Measurements from ENCODE around the gene CWC22.
"Not testable (repeated sequence)": the region's sequence is repeated elsewhere in the genome, so short reads cannot be mapped to it uniquely, and the experiment has no call there.

Gene CWC22

DNA sequence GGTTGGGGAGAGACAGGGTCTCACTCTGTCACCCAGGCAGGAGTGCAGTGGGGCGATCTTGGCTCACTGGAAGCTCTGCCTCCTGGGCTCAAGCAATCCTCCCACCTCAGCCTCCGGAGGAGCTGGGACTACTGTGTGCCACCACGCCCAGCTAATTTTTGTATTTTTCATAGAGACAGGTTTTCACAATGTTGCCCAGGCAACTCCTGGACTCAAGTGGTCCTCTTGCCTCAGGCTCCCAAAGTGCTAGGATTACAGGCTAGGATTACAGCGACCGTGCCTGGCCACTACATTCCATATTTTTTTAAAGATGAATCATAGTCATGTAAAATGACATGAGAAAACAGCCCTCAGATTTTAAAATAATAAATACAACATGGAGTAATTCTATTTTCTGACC lies 32.3 kb downstream of the CWC22 start:
- TF ChIP-seq CTCF (IDR thresholded peaks at IDR 0.05; ENCODE audit: borderline replicate concordance, insufficient read depth, low read depth, low read length) = no peak
- H3K4me3 ChIP-seq (ENCODE audit: low read depth, low read length) = no peak overlapping the region

GRCh38 chr2:179966778-179967394 lies 40.2 kb downstream of the CWC22 start:
- no peak overlapping the region for H3K4me3 ChIP-seq (ENCODE audit: low read depth, low read length)
- no peak for TF ChIP-seq CTCF (IDR thresholded peaks at IDR 0.05; ENCODE audit: borderline replicate concordance, insufficient read depth, low read depth, low read length)

GRCh38 chr2:179965291-179966258 lies 41.5 kb downstream of the CWC22 start:
- TF ChIP-seq CTCF (IDR thresholded peaks at IDR 0.05; ENCODE audit: borderline replicate concordance, insufficient read depth, low read depth, low read length) = no peak
- H3K4me3 ChIP-seq (ENCODE audit: low read depth, low read length) = no peak overlapping the region

GRCh38 chr2:179963626-179964025 lies 43.5 kb downstream of the CWC22 start:
- TF ChIP-seq CTCF (IDR thresholded peaks at IDR 0.05; ENCODE audit: borderline replicate concordance, insufficient read depth, low read depth, low read length) = no peak
- H3K4me3 ChIP-seq (ENCODE audit: low read depth, low read length) = no peak overlapping the region

DNA sequence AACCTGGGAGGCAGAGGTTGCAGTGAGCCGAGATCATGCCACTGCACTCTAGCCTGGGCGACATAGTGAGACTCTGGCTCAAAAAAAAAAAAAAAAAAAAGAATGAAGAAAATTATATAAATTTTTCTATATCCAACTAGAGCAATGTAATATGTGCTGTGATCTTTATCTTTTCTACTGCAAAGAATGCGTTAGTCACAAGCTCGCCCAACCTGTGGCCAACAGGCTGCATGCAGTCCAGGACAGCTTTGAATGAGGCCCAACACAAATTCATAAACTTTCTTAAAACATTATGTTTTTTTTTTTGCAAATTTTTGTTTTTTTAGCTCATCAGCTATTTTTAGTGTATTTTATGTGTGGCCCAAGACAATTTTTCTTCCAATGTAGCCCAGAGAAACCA lies 48.8 kb downstream of the CWC22 start:
- not testable (repeated sequence) for H3K4me3 ChIP-seq (ENCODE audit: low read depth, low read length)

- TF ChIP-seq CTCF (IDR thresholded peaks at IDR 0.05; ENCODE audit: borderline replicate concordance, insufficient read depth, low read depth, low read length) = no peak
- H3K4me3 ChIP-seq (ENCODE audit: low read depth, low read length) = no peak overlapping the region
Observed at GRCh38 chr2:179954026-179954425, 53.1 kb downstream of the CWC22 start.

DNA sequence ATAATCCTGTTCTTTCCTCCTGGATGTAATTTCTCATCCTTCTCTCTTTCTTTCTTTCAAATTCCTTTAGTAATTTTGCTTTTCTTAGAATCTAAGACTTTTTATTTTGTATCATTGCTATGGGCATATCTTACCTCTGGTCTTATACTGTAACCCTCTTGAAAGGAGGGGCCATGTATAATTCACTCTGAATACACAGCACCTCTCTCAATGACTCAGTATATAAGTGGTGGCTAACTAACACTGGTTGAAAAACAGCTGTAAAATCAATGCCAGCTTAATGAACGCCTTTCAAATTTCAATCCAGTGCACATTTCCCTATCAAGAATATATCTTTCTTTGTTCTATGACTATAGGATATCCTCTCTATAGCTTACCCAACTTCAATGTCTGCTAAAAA lies 53.7 kb downstream of the CWC22 start:
- no peak overlapping the region for H3K4me3 ChIP-seq (ENCODE audit: low read depth, low read length)

More for the DNA sequence above, 53.7 kb downstream of the CWC22 start:
- TF ChIP-seq CTCF (IDR thresholded peaks at IDR 0.05; ENCODE audit: borderline replicate concordance, insufficient read depth, low read depth, low read length) = no peak

Measured in GM12875 (cell line).